Ascending aorta (tissue), 2 donors: ENCODE data around the gene ZNF202. TPM values are rescaled to one million over a fixed set of nuclear protein-coding genes. Genes with fewer than 3 reads are reported as not detected.
A peak's percentile ranks its signal among the peaks of the same experiment; 100 is the strongest.
"Not testable (repeated sequence)": the region's sequence is repeated elsewhere in the genome, so short reads cannot be mapped to it uniquely, and the experiment has no call there.

ENCODE experiments used
- DNase-seq, 2 donors: peaks; one replicate each; pipeline ENCODE4 v3.0.0-alpha.2; 2019; ENCODE audit warnings: low spot score in 2 of 2
- H3K27ac ChIP-seq, 2 donors: fragments of 200-600 bp; sonication (generic); one replicate each; pipeline ENCODE4 v1.5.1; 2016 to 2017; ENCODE audit warnings: mild to moderate bottlenecking in 1 of 2
- H3K27me3 ChIP-seq: fragments of 200-600 bp; sonication (generic); one replicate; pipeline ENCODE4 v1.5.1; 2017
- H3K36me3 ChIP-seq, 2 donors: fragments of 200-600 bp; sonication (generic); one replicate each; pipeline ENCODE4 v1.5.1; 2016
- H3K4me1 ChIP-seq, 2 donors: fragments of 200-600 bp; sonication (generic); one replicate each; pipeline ENCODE4 v1.5.1; 2016 to 2017; ENCODE audit warnings: mild to moderate bottlenecking in 1 of 2
- H3K4me3 ChIP-seq, 2 donors: fragments of 200-600 bp; sonication (generic); one replicate each; pipeline ENCODE4 v1.5.1; 2016 to 2017; ENCODE audit warnings: mild to moderate bottlenecking in 1 of 2
- H3K9me3 ChIP-seq, 2 donors: fragments of 200-600 bp; sonication (generic); one replicate each; pipeline ENCODE4 v1.5.1; 2016
- CTCF ChIP-seq, 3 experiments: fragments of 200-600 bp in 2 of 3; fragments of 450-650 bp in 1 of 3; sonication (generic) in 2 of 3; IDR thresholded peaks; one replicate each; pipeline ENCODE4 v1.5.1; 2016 to 2019; ENCODE audit warnings: antibody characterized with exemption in 3 of 3, mild to moderate bottlenecking in 1 of 3, moderate library complexity in 1 of 3
- intact Hi-C: fragments of 100-400 bp; cut with DNase I; formaldehyde crosslinking; loops from one replicate; pipeline ENCODE4 v1.15.1; 2023
- total RNA-seq: library from RNA; depleted of rRNA; stranded (reverse); fragments of >200 nt; gene quantifications from one replicate; pipeline ENCODE4 v1.1.0, GENCODE V29; 2016

The ZNF202 gene
- total RNA-seq, 1 donor from 2014 or later = 2.2 TPM

DNA sequence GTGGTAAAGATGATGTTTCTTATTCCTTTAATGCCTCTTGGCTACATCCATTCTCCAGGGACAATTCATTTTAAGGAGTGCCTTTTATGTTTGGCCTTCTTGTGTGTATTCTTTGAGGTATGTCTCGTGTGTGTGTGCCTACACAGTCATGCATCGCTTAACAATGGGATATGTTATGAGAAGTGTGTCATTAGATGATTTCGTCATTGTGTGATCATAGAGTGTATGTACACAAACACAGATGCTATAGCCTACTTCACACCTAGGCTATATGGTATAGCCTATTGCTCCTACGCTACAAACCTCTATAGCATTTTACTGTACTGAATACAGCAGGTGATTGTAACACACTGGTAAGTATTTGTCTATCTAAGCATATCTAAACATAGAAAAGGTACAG lies 23.0 kb downstream of the ZNF202 start:
- H3K4me1 ChIP-seq = no peaks in the 10 kb centered on the region
- no peak for DNase-seq
- intact Hi-C loops = no loop called here
- no peaks in the 10 kb centered on the region for H3K9me3 ChIP-seq
- no peak overlapping the region for H3K4me3 ChIP-seq
- no peaks in the 10 kb centered on the region for H3K27me3 ChIP-seq
- TF ChIP-seq CTCF (IDR thresholded peaks at IDR 0.05) = no peak
- no peaks in the 10 kb centered on the region for H3K36me3 ChIP-seq
- H3K27ac ChIP-seq = no peak overlapping the region

- H3K4me1 ChIP-seq = no peaks in the 10 kb centered on the region
- DNase-seq = no peak
- H3K27ac ChIP-seq = no peak overlapping the region
- intact Hi-C loops = no loop called here
- H3K27me3 ChIP-seq = no peaks in the 10 kb centered on the region
- no peaks in the 10 kb centered on the region for H3K9me3 ChIP-seq
- TF ChIP-seq CTCF (IDR thresholded peaks at IDR 0.05) = no peak
- H3K4me3 ChIP-seq = no peak overlapping the region
- H3K36me3 ChIP-seq = no peaks in the 10 kb centered on the region
These were observed 23.4 kb downstream of the ZNF202 start for GRCh38 chr11:123718063-123718462.

- H3K27ac ChIP-seq, H3K27me3 ChIP-seq, H3K9me3 ChIP-seq, DNase-seq, H3K4me1 ChIP-seq, H3K36me3 ChIP-seq, intact Hi-C loops, H3K4me3 ChIP-seq: not testable (repeated sequence)
These were observed 28.8 kb downstream of the ZNF202 start for GRCh38 chr11:123712627-123713026.

DNA sequence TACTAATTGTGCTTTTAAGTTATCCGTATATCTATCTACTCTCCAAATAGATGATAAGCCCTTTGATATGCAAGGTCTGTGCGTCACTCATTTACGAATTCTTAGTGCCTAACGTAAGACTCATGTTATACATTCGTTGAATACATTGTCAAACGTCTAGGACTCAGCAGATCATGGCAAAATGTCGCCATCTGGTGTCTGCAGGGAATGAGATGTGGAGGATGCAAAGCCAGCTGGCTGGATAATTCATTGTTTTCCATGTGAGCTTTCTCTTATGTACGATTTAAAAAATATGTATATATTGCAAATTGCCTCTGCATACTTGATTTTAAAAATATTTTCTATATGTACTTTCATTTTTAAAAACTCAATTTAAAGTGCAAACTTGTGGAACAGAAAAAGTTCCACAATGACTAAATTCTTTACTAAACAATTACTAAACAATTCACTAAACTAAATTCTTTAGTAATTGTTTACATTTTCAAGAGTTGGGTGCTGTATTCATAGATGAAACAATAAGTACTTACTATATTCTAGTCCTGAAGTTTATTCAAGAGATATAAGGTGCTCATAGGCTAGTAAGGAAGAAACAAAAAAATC lies 33.8 kb downstream of the ZNF202 start:
- no peaks in the 10 kb centered on the region for H3K36me3 ChIP-seq
- intact Hi-C loops = no loop called here
- no peak overlapping the region for H3K4me3 ChIP-seq
- no peaks in the 10 kb centered on the region for H3K4me1 ChIP-seq
- H3K27me3 ChIP-seq = no peaks in the 10 kb centered on the region
- no peak for DNase-seq
- no peaks in the 10 kb centered on the region for H3K9me3 ChIP-seq
- H3K27ac ChIP-seq = no peak overlapping the region
- TF ChIP-seq CTCF (IDR thresholded peaks at IDR 0.05) = peak in 2 of 3 experiments; percentile 11 to 30

DNA sequence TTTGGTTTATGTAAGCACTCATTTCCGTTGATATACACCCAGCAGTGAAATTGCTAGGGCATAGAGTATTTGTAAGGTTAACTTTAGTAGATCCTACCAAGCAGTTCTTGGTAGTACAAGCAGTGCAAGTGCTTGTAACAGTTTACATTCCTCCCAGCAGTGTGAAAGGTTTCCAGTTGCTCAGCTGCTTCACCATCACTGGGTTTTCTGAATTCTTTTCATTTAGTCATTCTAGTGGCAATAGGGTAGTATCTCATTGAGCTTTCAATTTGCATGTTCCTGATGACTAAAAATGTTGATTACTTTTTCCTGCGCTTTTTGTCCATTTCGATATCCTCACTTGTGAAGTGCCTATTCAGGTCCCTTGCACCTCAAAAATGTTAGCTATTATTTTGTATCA lies 34.3 kb downstream of the ZNF202 start:
- intact Hi-C loops = no loop called here
- Histone ChIP-seq H3K36me3 (no peaks in the 10 kb centered on the region), H3K4me1 (no peaks in the 10 kb centered on the region), H3K27ac (no peak overlapping the region), H3K9me3 (no peaks in the 10 kb centered on the region), H3K27me3 (no peaks in the 10 kb centered on the region), H3K4me3 (no peak overlapping the region)
- no peak for TF ChIP-seq CTCF (IDR thresholded peaks at IDR 0.05)
- no peak for DNase-seq

DNA sequence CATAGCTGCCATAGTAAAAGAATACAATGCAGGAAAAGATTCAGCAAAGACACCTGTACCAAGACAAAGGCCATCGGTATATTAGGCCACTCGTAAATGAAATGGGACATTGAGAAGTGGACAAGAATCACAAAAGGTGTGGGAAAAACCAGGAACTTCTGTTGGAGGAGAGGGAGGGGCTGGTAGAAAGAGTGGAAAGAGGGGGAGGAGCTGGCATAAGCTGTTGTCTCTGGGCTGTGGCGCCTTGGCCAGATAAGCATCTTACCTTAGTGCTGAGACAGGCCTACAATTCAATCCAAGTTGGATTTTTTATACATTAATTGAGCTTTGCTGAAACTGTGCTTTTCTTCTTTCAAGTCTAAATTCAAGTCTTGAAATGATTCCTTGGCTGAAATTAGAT lies 37.1 kb downstream of the ZNF202 start:
- TF ChIP-seq CTCF (IDR thresholded peaks at IDR 0.05) = no peak
- Histone ChIP-seq H3K9me3 (no peaks in the 10 kb centered on the region), H3K27me3 (no peaks in the 10 kb centered on the region), H3K4me3 (no peak overlapping the region), H3K27ac (no peak overlapping the region), H3K4me1 (no peaks in the 10 kb centered on the region), H3K36me3 (no peaks in the 10 kb centered on the region)
- DNase-seq = no peak
- intact Hi-C loops = no loop called here
